ENCODE results near the gene EBP.

The EBP gene

GRCh38 chrX:48538641-48539344, 17.2 kb downstream of the EBP start:
- no peak for DNase-seq (ENCODE audit: low read depth in 1 of 2, low spot score in 1 of 2)
- H3K27me3 ChIP-seq (ENCODE audit: insufficient read depth, poor library complexity, severe bottlenecking), result no peaks in the 10 kb centered on the region
- H3K4me3 ChIP-seq (replicated peaks; ENCODE audit: insufficient read depth, low read length), result no peak overlapping the region
- TF ChIP-seq CTCF (IDR thresholded peaks at IDR 0.05; ENCODE audit: insufficient read depth, low read length), result no peak
- TF ChIP-seq POLR2AphosphoS5 (IDR thresholded peaks at IDR 0.05; ENCODE audit: low read depth), result no peak
- TF ChIP-seq GABPA (IDR thresholded peaks at IDR 0.05; ENCODE audit: low read depth), result no peak
- no peak for TF ChIP-seq SPI1 (IDR thresholded peaks at IDR 0.05; ENCODE audit: borderline replicate concordance, low read depth)
- TF ChIP-seq REST (IDR thresholded peaks at IDR 0.05; ENCODE audit: insufficient replicate concordance, low read depth), result no peak
- H3K27ac ChIP-seq (replicated peaks), result 0 out of 2 replicates have a peak overlapping the region, but pooled peaks have one; percentile 2

- no peaks in the 10 kb centered on the region for H3K27me3 ChIP-seq (ENCODE audit: insufficient read depth, poor library complexity, severe bottlenecking)
- no peak for TF ChIP-seq POLR2AphosphoS5 (IDR thresholded peaks at IDR 0.05; ENCODE audit: low read depth)
- DNase-seq (ENCODE audit: low read depth in 1 of 2, low spot score in 1 of 2), result peak; percentile 91 to 98
- peak within 1 kb of the TSS; percentile 74 for H3K27ac ChIP-seq (replicated peaks)
- peak within 1 kb of the TSS; percentile 66 for H3K4me3 ChIP-seq (replicated peaks; ENCODE audit: insufficient read depth, low read length)
These were observed 17.9 kb downstream of the EBP start, which contains the start of gene TBC1D25 for GRCh38 chrX:48539345-48540027. TBC1D25 (plus strand) TSS chrX:48539714; CDS start chrX:48539798, 84 bp downstream.

- Histone ChIP-seq H3K27me3 (ENCODE audit: insufficient read depth, poor library complexity, severe bottlenecking) (no peaks in the 10 kb centered on the region), H3K4me3 (replicated peaks; ENCODE audit: insufficient read depth, low read length) (peak overlapping the region; percentile 66), H3K27ac (replicated peaks) (peak overlapping the region; percentile 74)
- TF ChIP-seq CTCF (IDR thresholded peaks at IDR 0.05; ENCODE audit: insufficient read depth, low read length) (no peak), SPI1 (IDR thresholded peaks at IDR 0.05; ENCODE audit: borderline replicate concordance, low read depth) (no peak), POLR2AphosphoS5 (IDR thresholded peaks at IDR 0.05; ENCODE audit: low read depth) (no peak), GABPA (IDR thresholded peaks at IDR 0.05; ENCODE audit: low read depth) (no peak), REST (IDR thresholded peaks at IDR 0.05; ENCODE audit: insufficient replicate concordance, low read depth) (no peak)
- DNase-seq (ENCODE audit: low read depth in 1 of 2, low spot score in 1 of 2), result peak in 1 of 2 experiments; percentile 34
These were observed 18.4 kb downstream of the EBP start for GRCh38 chrX:48540028-48540375.

- Histone ChIP-seq H3K27ac (replicated peaks) (peak overlapping the region; percentile 74; the same call in 1 of the 2 replicates), H3K4me3 (replicated peaks; ENCODE audit: insufficient read depth, low read length) (peak overlapping the region; percentile 66), H3K27me3 (ENCODE audit: insufficient read depth, poor library complexity, severe bottlenecking) (no peaks in the 10 kb centered on the region)
- no peak for DNase-seq (ENCODE audit: low read depth in 1 of 2, low spot score in 1 of 2)
- no peak for TF ChIP-seq REST (IDR thresholded peaks at IDR 0.05; ENCODE audit: insufficient replicate concordance, low read depth)
- no peak for TF ChIP-seq CTCF (IDR thresholded peaks at IDR 0.05; ENCODE audit: insufficient read depth, low read length)
- TF ChIP-seq SPI1 (IDR thresholded peaks at IDR 0.05; ENCODE audit: borderline replicate concordance, low read depth), result no peak
These were observed 18.9 kb downstream of the EBP start for GRCh38 chrX:48540480-48540879.

All from HL-60 (cell line).